Panc1 (cell line): Measurements from ENCODE around the gene SRRM3.

Experiments used
- POLR2AphosphoS5 ChIP-seq: IDR thresholded peaks from 2 replicates; pipeline ENCODE4 v1.6.1; 2012; ENCODE audit warnings: mild to moderate bottlenecking, low read depth, low read length, moderate library complexity
- TCF7L2 ChIP-seq: IDR thresholded peaks from 2 replicates; pipeline ENCODE4 v1.6.1; 2011; ENCODE audit warnings: mild to moderate bottlenecking, low read depth, low read length, inconsistent platforms
- TF ChIP-seq, protein P1 (sequence below): fragments of 450-650 bp; IDR thresholded peaks from 2 replicates; pipeline ENCODE4 v1.5.1; 2017; ENCODE audit warnings: mild to moderate bottlenecking
- TF ChIP-seq, protein P2 (sequence below), 2 experiments: IDR thresholded peaks; 2 replicates each; pipeline ENCODE4 v1.6.1; 2011 to 2012; ENCODE audit warnings: low read depth in 2 of 2, control low read depth in 1 of 2, low read length in 1 of 2, mild to moderate bottlenecking in 1 of 2, moderate library complexity in 1 of 2; ENCODE audit not compliant: insufficient read depth in 1 of 2

DNA sequence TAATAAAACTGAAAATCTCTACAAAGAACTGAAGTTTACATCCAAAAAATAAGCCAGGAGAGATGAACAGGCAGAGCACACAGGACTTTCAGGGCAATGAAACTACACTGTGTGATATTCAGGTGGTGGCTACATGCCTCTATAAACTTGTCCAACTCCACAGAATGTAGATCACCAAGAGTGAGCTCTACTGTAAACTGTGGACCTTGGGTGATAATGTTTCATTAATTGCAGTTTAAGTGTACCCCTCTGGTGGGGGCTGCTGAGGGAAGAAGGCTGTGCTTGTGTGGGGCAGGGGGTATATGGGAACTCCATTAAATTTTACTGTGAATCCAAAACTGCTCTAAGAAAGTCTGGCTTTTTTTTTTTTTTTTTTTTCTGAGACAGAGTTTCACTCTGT lies 134.4 kb downstream of the SRRM3 start:
- TF ChIP-seq, protein P1, sequence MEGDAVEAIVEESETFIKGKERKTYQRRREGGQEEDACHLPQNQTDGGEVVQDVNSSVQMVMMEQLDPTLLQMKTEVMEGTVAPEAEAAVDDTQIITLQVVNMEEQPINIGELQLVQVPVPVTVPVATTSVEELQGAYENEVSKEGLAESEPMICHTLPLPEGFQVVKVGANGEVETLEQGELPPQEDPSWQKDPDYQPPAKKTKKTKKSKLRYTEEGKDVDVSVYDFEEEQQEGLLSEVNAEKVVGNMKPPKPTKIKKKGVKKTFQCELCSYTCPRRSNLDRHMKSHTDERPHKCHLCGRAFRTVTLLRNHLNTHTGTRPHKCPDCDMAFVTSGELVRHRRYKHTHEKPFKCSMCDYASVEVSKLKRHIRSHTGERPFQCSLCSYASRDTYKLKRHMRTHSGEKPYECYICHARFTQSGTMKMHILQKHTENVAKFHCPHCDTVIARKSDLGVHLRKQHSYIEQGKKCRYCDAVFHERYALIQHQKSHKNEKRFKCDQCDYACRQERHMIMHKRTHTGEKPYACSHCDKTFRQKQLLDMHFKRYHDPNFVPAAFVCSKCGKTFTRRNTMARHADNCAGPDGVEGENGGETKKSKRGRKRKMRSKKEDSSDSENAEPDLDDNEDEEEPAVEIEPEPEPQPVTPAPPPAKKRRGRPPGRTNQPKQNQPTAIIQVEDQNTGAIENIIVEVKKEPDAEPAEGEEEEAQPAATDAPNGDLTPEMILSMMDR = no peak
- TF ChIP-seq POLR2AphosphoS5 (no peak), TCF7L2 (no peak)
- TF ChIP-seq, protein P2, sequence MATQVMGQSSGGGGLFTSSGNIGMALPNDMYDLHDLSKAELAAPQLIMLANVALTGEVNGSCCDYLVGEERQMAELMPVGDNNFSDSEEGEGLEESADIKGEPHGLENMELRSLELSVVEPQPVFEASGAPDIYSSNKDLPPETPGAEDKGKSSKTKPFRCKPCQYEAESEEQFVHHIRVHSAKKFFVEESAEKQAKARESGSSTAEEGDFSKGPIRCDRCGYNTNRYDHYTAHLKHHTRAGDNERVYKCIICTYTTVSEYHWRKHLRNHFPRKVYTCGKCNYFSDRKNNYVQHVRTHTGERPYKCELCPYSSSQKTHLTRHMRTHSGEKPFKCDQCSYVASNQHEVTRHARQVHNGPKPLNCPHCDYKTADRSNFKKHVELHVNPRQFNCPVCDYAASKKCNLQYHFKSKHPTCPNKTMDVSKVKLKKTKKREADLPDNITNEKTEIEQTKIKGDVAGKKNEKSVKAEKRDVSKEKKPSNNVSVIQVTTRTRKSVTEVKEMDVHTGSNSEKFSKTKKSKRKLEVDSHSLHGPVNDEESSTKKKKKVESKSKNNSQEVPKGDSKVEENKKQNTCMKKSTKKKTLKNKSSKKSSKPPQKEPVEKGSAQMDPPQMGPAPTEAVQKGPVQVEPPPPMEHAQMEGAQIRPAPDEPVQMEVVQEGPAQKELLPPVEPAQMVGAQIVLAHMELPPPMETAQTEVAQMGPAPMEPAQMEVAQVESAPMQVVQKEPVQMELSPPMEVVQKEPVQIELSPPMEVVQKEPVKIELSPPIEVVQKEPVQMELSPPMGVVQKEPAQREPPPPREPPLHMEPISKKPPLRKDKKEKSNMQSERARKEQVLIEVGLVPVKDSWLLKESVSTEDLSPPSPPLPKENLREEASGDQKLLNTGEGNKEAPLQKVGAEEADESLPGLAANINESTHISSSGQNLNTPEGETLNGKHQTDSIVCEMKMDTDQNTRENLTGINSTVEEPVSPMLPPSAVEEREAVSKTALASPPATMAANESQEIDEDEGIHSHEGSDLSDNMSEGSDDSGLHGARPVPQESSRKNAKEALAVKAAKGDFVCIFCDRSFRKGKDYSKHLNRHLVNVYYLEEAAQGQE (IDR thresholded peaks at IDR 0.05; ENCODE audit: insufficient read depth in 1 of 2, low read depth in 2 of 2, low read length in 1 of 2) = no peak
